ENCODE results near the gene FAM83C.

GRCh38 chr20:35300469-35301262 lies 8.4 kb upstream of the FAM83C start:
- TF ChIP-seq CTCF (conservative IDR thresholded peaks at IDR 0.05 in 1 of 2, IDR thresholded peaks at IDR 0.05 in 1 of 2; ENCODE audit: low read depth in 1 of 2, low read length in 2 of 2), result no peak
- no peak for TF ChIP-seq EZH2 (IDR thresholded peaks at IDR 0.05; ENCODE audit: low read length, missing control alignments)

Data from fibroblast of lung (primary cell).